ENCODE data around the gene ARPP21. TPM values are rescaled to one million over a fixed set of nuclear protein-coding genes. Genes with fewer than 3 reads are reported as not detected.
"Not testable (repeated sequence)": the region's sequence is repeated elsewhere in the genome, so short reads cannot be mapped to it uniquely, and the experiment has no call there.

The ARPP21 gene
- total RNA-seq, 1 donor from 2014 or later = not detected

DNA sequence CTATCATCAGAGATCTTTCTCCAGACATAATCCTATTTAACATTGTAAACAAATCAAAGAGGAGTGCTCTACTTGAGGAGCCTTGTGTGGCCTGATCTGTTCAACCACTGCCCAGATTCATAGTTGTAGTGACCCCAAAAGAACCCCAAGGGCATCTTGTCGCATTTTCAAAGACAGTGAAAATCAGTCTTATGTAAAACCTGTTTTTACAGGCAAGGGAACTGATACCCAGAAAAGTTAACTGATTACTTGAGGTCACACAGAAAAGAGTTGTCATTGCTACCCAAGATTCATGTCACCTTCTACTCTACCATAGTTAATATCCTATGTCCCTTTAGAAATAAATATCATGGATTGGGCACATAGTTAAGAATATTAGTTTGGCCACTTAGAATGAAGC is 40.5 kb upstream of the ARPP21 start:
- Histone ChIP-seq H3K36me3 (no peaks in the 10 kb centered on the region), H3K27ac (no peak overlapping the region), H3K4me1 (no peaks in the 10 kb centered on the region), H3K4me3 (no peak overlapping the region), H3K27me3 (no peaks in the 10 kb centered on the region), H3K9me3 (no peaks in the 10 kb centered on the region)
- intact Hi-C loops (cut with DNase I) = no loop called here
- no peak for TF ChIP-seq CTCF (IDR thresholded peaks at IDR 0.05)
- no peak for DNase-seq
- no peak for ATAC-seq

- Histone ChIP-seq H3K27me3 (no peaks in the 10 kb centered on the region), H3K27ac (no peak overlapping the region), H3K4me1 (no peaks in the 10 kb centered on the region), H3K4me3 (no peak overlapping the region), H3K9me3 (no peaks in the 10 kb centered on the region), H3K36me3 (no peaks in the 10 kb centered on the region)
- no peak for TF ChIP-seq CTCF (IDR thresholded peaks at IDR 0.05)
- intact Hi-C loops (cut with DNase I) = no loop called here
- ATAC-seq (no peak), DNase-seq (no peak)
These were observed 37.4 kb upstream of the ARPP21 start for GRCh38 chr3:35601959-35602358.

DNA sequence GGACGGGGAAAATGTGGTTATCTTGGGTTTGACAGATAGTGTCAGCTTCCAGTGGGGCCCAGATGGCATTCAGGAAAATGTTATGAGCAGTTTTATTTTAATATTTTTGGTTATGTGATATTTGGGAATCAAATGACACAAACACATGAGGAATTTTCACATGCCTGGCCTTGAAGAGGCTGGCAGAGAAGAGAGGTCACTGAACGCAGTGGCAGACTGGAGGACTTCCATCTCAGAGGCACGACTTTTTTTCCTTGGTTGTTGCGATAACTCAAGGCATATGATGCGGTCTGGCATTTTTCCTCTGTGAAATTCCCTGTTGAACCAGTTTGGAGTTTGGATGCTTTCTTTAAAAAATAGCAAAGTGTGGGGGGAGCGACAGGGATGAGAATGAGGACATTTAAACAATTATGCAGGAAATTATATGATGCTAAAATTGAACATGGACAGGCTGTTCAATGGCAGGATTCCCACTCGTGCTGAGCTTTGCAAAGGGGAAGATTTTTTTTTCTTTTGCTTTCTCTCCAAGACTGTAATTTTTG is 36.9 kb upstream of the ARPP21 start:
- Histone ChIP-seq H3K9me3 (no peaks in the 10 kb centered on the region), H3K4me3 (no peak overlapping the region), H3K4me1 (no peaks in the 10 kb centered on the region), H3K27ac (no peak overlapping the region), H3K27me3 (no peaks in the 10 kb centered on the region), H3K36me3 (no peaks in the 10 kb centered on the region)
- ATAC-seq (no peak), DNase-seq (no peak)
- intact Hi-C loops (cut with DNase I) = no loop called here
- no peak for TF ChIP-seq CTCF (IDR thresholded peaks at IDR 0.05)

- Histone ChIP-seq H3K36me3 (no peaks in the 10 kb centered on the region), H3K4me1 (no peaks in the 10 kb centered on the region), H3K9me3 (peaks cover 5% of the 10 kb centered on the region), H3K27ac (no peak overlapping the region), H3K27me3 (no peaks in the 10 kb centered on the region), H3K4me3 (no peak overlapping the region)
- TF ChIP-seq CTCF (IDR thresholded peaks at IDR 0.05) = no peak
- intact Hi-C loops (cut with DNase I) = no loop called here
- ATAC-seq (no peak), DNase-seq (no peak)
These were observed 23.0 kb upstream of the ARPP21 start for GRCh38 chr3:35616346-35616745.

DNA sequence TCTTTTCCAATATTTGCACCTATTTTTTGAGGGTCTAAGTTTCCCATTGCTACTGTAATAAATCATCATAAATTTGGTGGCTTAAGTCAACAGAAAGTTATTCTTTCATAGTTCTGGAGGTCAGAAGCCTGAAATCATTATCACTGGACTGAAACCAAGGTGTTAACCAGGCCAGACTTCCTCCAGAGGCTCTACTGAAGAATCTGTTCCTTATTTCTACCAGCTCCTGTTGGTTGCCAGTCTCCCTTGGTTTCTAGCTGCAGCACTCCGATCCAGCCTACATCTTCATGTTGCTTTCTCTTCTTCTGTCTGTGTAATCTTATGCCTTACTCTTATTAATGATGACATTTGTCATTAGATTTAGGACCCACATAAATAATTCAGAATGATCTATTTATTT is 22.0 kb upstream of the ARPP21 start:
- no peak for TF ChIP-seq CTCF (IDR thresholded peaks at IDR 0.05)
- intact Hi-C loops (cut with DNase I) = no loop called here

GRCh38 chr3:35620238-35620637 is 19.1 kb upstream of the ARPP21 start:
- intact Hi-C loops (cut with DNase I); ATAC-seq; DNase-seq; H3K9me3 ChIP-seq; H3K36me3 ChIP-seq; H3K27ac ChIP-seq; H3K27me3 ChIP-seq; H3K4me3 ChIP-seq; H3K4me1 ChIP-seq: not testable (repeated sequence)

More for the DNA sequence above, 22.0 kb upstream of the ARPP21 start:
- H3K27me3 ChIP-seq = no peaks in the 10 kb centered on the region
- no peak overlapping the region for H3K4me3 ChIP-seq
- DNase-seq = no peak
- H3K4me1 ChIP-seq = no peaks in the 10 kb centered on the region
- no peak overlapping the region for H3K27ac ChIP-seq
- H3K9me3 ChIP-seq = peaks cover 5% of the 10 kb centered on the region
- ATAC-seq = no peak
- H3K36me3 ChIP-seq = no peaks in the 10 kb centered on the region
